GM12878 (cell line): ENCODE results near the gene INPP5D.

Experiments
- BRCA1 ChIP-seq: IDR thresholded peaks from 2 replicates; pipeline ENCODE4 v1.6.1; 2011; ENCODE audit warnings: low read depth, low read length, improper control_type of control experiment
- EZH2 ChIP-seq: IDR thresholded peaks from 2 replicates; pipeline ENCODE4 v1.6.1; 2012; ENCODE audit warnings: low read depth, mild to moderate bottlenecking, control low read depth, inconsistent platforms, low read length, borderline replicate concordance; ENCODE audit not compliant: control insufficient read depth
- LARP7 ChIP-seq: fragments of 450-650 bp; IDR thresholded peaks from 2 replicates; pipeline ENCODE4 v1.6.1; 2017; ENCODE audit warnings: mild to moderate bottlenecking
- MEF2B ChIP-seq: fragments of 450-650 bp; IDR thresholded peaks from 2 replicates; pipeline ENCODE4 v1.6.1; 2018; ENCODE audit warnings: mild to moderate bottlenecking, moderate library complexity; ENCODE audit not compliant: partially characterized antibody, poor library complexity, severe bottlenecking
- MXI1 ChIP-seq: fragments of 150-350 bp; IDR thresholded peaks from 2 replicates; pipeline ENCODE4 v1.6.1; 2011; ENCODE audit warnings: low read depth, mild to moderate bottlenecking, inconsistent platforms, low read length, improper control_type of control experiment
- MYC ChIP-seq: IDR thresholded peaks from 2 replicates; pipeline ENCODE4 v1.6.1; 2011; ENCODE audit warnings: mild to moderate bottlenecking, low read length, moderate library complexity, inconsistent platforms; ENCODE audit not compliant: insufficient read depth, insufficient replicate concordance, insufficient read length, severe bottlenecking
- PML ChIP-seq: IDR thresholded peaks from 2 replicates; pipeline ENCODE4 v1.6.1; 2012; ENCODE audit warnings: low read length, inconsistent platforms
- POLR2A ChIP-seq: IDR thresholded peaks from 2 replicates; pipeline ENCODE4 v1.6.1; 2011; ENCODE audit warnings: low read depth, mild to moderate bottlenecking, low read length
- RAD21 ChIP-seq: IDR thresholded peaks from 2 replicates; pipeline ENCODE4 v1.6.1; 2011; ENCODE audit warnings: mild to moderate bottlenecking, low read depth, low read length, moderate library complexity; ENCODE audit not compliant: insufficient read depth
- SMARCA5 ChIP-seq: fragments of 450-650 bp; IDR thresholded peaks from 2 replicates; pipeline ENCODE4 v1.6.1; 2017; ENCODE audit warnings: mild to moderate bottlenecking
- SMC3 ChIP-seq: IDR thresholded peaks from 2 replicates; pipeline ENCODE4 v1.6.1; 2011; ENCODE audit warnings: low read length, improper control_type of control experiment, borderline replicate concordance
- TF ChIP-seq, protein P1 (sequence below), 3 experiments: IDR thresholded peaks in 2 of 3; conservative IDR thresholded peaks in 1 of 3; 2 replicates each; pipeline ENCODE4 v1.5.1; 2011; ENCODE audit warnings: low read depth in 3 of 3, low read length in 3 of 3, mild to moderate bottlenecking in 3 of 3, control low read depth in 2 of 3, moderate library complexity in 2 of 3, inconsistent platforms in 1 of 3, mixed read lengths in 1 of 3; ENCODE audit not compliant: control insufficient read depth in 2 of 3, insufficient read depth in 1 of 3; ENCODE audit errors: extremely low read depth in 1 of 3
- TF ChIP-seq, protein P2 (sequence below): IDR thresholded peaks from 2 replicates; pipeline ENCODE4 v1.6.1; 2011; ENCODE audit warnings: mild to moderate bottlenecking, low read depth, low read length, moderate library complexity; ENCODE audit not compliant: insufficient replicate concordance

DNA sequence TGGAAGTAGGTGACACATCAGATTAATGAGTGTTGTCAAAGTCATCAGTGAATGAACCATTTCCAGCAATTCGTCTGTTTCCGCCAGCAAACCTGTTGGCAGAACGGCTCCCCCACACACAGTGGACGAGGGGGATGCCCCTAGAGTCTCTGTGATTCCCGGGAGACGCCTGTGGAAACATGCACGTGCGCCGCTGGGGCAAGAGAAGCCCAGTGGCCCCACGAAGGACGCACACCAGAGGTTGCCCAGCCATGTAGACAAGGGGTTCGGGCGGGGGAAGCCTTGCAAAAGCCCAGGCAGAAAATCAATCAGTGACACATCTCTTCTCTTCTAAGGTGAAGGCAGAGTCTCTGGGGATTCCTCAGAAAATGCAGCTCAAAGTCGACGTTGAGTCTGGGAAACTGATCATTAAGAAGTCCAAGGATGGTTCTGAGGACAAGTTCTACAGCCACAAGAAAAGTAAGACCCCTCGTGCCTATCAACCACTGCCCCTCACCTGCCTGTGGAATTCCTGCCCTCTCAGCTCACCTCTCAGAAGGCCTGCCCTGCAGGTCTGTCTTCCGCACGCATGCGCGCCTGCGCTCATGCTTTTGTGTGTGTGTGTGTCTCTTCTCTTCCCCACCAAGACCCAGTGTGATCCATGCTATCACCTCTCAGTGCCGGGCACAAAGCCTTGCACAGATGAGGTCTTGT, 87.1 kb downstream of the INPP5D start:
- TF ChIP-seq SMC3 = no peak
- TF ChIP-seq POLR2A = no peak
- TF ChIP-seq, protein P1, sequence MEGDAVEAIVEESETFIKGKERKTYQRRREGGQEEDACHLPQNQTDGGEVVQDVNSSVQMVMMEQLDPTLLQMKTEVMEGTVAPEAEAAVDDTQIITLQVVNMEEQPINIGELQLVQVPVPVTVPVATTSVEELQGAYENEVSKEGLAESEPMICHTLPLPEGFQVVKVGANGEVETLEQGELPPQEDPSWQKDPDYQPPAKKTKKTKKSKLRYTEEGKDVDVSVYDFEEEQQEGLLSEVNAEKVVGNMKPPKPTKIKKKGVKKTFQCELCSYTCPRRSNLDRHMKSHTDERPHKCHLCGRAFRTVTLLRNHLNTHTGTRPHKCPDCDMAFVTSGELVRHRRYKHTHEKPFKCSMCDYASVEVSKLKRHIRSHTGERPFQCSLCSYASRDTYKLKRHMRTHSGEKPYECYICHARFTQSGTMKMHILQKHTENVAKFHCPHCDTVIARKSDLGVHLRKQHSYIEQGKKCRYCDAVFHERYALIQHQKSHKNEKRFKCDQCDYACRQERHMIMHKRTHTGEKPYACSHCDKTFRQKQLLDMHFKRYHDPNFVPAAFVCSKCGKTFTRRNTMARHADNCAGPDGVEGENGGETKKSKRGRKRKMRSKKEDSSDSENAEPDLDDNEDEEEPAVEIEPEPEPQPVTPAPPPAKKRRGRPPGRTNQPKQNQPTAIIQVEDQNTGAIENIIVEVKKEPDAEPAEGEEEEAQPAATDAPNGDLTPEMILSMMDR (IDR thresholded peaks at IDR 0.05 in 2 of 3, conservative IDR thresholded peaks at IDR 0.05 in 1 of 3; ENCODE audit: control insufficient read depth in 2 of 3, extremely low read depth in 1 of 3, insufficient read depth in 1 of 3, low read depth in 3 of 3, low read length in 3 of 3) = no peak
- TF ChIP-seq EZH2 = no peak
- no peak for TF ChIP-seq MEF2B
- no peak for TF ChIP-seq RAD21
- TF ChIP-seq BRCA1 = no peak
- no peak for TF ChIP-seq LARP7
- no peak for TF ChIP-seq PML
- TF ChIP-seq, protein P2, sequence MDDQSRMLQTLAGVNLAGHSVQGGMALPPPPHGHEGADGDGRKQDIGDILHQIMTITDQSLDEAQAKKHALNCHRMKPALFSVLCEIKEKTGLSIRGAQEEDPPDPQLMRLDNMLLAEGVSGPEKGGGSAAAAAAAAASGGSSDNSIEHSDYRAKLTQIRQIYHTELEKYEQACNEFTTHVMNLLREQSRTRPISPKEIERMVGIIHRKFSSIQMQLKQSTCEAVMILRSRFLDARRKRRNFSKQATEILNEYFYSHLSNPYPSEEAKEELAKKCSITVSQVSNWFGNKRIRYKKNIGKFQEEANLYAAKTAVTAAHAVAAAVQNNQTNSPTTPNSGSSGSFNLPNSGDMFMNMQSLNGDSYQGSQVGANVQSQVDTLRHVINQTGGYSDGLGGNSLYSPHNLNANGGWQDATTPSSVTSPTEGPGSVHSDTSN = no peak
- TF ChIP-seq MXI1 = no peak
- no peak for TF ChIP-seq SMARCA5
- no peak for TF ChIP-seq MYC
